ENCODE data around the gene TRAPPC8.
"Not testable (repeated sequence)": the region's sequence is repeated elsewhere in the genome, so short reads cannot be mapped to it uniquely, and the experiment has no call there.

DNA sequence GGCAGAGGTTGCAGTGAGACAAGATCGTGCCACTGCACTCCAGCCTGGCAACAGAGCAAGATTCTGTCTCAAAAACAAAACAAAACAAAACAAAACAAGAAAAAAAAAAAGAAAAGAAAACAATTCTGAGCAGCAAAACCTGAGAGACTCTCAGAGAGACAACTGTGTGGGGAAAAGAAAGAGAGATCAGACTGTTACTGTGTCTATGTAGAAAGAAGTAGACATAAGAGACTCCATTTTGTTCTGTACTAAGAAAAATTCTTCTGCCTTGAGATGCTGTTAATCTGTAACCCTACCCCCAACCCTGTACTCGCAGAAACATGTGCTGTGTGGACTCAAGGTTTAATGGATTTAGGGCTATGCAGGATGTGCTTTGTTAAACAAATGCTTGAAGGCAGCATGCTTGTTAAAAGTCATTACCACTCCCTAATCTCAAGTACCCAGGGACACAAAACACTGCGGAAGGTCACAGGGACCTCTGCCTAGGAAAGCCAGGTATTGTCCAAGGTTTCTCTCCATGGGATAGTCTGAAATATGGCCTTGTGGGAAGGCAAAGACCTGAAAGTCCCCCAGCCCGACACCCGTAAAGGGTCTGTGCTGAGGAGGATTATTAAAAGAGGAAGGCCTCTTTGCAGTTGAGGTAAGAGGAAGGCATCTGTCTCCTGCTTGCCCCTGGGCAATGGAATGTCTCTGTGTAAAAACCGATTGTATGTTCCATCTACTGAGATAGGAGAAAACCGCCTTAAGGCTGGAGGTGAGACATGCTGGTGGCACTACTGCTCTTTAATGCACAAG lies 132.4 kb downstream of the TRAPPC8 start:
- not testable (repeated sequence) for TF ChIP-seq POLR2A (IDR thresholded peaks at IDR 0.05)
- TF ChIP-seq, protein P1, sequence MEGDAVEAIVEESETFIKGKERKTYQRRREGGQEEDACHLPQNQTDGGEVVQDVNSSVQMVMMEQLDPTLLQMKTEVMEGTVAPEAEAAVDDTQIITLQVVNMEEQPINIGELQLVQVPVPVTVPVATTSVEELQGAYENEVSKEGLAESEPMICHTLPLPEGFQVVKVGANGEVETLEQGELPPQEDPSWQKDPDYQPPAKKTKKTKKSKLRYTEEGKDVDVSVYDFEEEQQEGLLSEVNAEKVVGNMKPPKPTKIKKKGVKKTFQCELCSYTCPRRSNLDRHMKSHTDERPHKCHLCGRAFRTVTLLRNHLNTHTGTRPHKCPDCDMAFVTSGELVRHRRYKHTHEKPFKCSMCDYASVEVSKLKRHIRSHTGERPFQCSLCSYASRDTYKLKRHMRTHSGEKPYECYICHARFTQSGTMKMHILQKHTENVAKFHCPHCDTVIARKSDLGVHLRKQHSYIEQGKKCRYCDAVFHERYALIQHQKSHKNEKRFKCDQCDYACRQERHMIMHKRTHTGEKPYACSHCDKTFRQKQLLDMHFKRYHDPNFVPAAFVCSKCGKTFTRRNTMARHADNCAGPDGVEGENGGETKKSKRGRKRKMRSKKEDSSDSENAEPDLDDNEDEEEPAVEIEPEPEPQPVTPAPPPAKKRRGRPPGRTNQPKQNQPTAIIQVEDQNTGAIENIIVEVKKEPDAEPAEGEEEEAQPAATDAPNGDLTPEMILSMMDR (IDR thresholded peaks at IDR 0.05), result not testable (repeated sequence)
